Measurements from ENCODE around the gene HCK.
A peak's percentile ranks its signal among the peaks of the same experiment; 100 is the strongest.

Gene HCK

DNA sequence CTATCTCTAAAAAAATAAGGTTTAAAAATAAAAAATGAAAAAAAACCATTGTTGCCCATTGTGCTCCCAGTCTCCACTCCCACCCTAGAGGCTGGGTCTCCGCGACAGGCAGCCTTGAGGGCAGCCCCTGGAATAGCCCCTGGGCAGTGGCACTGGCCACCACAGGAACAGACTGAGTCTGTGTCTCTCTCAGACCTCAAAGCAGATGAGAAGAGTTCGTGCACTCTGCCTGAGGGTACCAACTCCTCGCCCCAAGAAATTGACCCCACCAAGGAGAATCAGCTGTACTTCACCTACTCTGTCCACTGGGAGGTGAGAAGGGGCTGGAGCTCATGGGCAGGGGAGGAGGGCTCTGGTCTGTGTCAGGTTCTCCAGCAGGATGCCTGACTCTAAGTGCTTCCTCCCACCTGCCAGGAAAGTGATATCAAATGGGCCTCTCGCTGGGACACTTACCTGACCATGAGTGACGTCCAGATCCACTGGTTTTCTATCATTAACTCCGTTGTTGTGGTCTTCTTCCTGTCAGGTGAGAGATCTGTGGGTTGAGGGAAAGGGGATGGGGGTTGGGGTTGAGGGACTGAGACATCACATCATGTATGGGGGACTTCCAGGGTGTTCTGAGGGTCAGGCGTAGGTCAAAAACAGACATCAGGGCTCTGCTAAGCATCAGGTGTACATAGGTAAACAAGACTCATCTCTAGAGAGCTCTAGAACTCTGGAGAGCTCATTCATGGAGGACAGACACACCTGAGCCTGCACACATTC, 93.0 kb downstream of the HCK start:
- H3K4me1 ChIP-seq (ENCODE audit: control insufficient read depth, insufficient read depth, low read length) = no peaks in the 10 kb centered on the region
- no peak overlapping the region for H3K4me3 ChIP-seq (ENCODE audit: low read depth, low read length)
- POLR2A ChIA-PET = no interaction called here
- H3K27ac ChIP-seq (ENCODE audit: extremely low read depth, low read depth, low read length) = no peak overlapping the region
- peaks cover 32 to 88% of the 10 kb centered on the region in 2 experiments; a peak in 2 of 3 replicates for H3K36me3 ChIP-seq (ENCODE audit: control insufficient read depth in 2 of 2, insufficient read depth in 1 of 2, low read length in 2 of 2)
- CTCF ChIA-PET = interaction anchor here (0.6 kb wide), 1 partner anchor 335 kb away, joined by 3 read pairs; no protein-coding TSS in a partner anchor
- TF ChIP-seq WT1 (tag by site-specific recombination; IDR thresholded peaks at IDR 0.05) = no peak
- no peak for TF ChIP-seq HIC1 (tag by site-specific recombination; IDR thresholded peaks at IDR 0.05)
- H3K9me3 ChIP-seq (ENCODE audit: control insufficient read depth, insufficient read depth, low read depth, low read length) = no peaks in the 10 kb centered on the region

GRCh38 chr20:32149566-32150170, 97.6 kb downstream of the HCK start:
- ChIA-PET CTCF (no interaction called here), POLR2A (no interaction called here)
- H3K9me3 ChIP-seq (ENCODE audit: control insufficient read depth, insufficient read depth, low read depth, low read length) = no peaks in the 10 kb centered on the region
- TF ChIP-seq ZNF843 (tag by site-specific recombination; IDR thresholded peaks at IDR 0.05) (no peak), ZNF174 (tag by site-specific recombination; IDR thresholded peaks at IDR 0.05) (no peak)
- H3K36me3 ChIP-seq (ENCODE audit: control insufficient read depth in 2 of 2, insufficient read depth in 1 of 2, low read length in 2 of 2) = peaks cover 29 to 84% of the 10 kb centered on the region in 2 experiments; a peak in 2 of 3 replicates
- no peaks in the 10 kb centered on the region for H3K4me1 ChIP-seq (ENCODE audit: control insufficient read depth, insufficient read depth, low read length)
- H3K27ac ChIP-seq (ENCODE audit: extremely low read depth, low read depth, low read length) = no peak overlapping the region
- no peak overlapping the region for H3K4me3 ChIP-seq (ENCODE audit: low read depth, low read length)

GRCh38 chr20:32150291-32150848, 98.3 kb downstream of the HCK start:
- H3K27ac ChIP-seq (ENCODE audit: extremely low read depth, low read depth, low read length) = no peak overlapping the region
- no peaks in the 10 kb centered on the region for H3K9me3 ChIP-seq (ENCODE audit: control insufficient read depth, insufficient read depth, low read depth, low read length)
- no peak overlapping the region for H3K4me3 ChIP-seq (ENCODE audit: low read depth, low read length)
- peak; percentile 28; the same call in 1 of the 2 replicates for TF ChIP-seq ZFHX2 (tag by site-specific recombination; conservative IDR thresholded peaks at IDR 0.05)
- TF ChIP-seq ZNF211 (tag by site-specific recombination; IDR thresholded peaks at IDR 0.05; ENCODE audit: low read depth) = no peak
- POLR2A ChIA-PET = no interaction called here
- H3K36me3 ChIP-seq (ENCODE audit: control insufficient read depth in 2 of 2, insufficient read depth in 1 of 2, low read length in 2 of 2) = peaks cover 23 to 84% of the 10 kb centered on the region in 2 experiments; a peak in 2 of 3 replicates
- no peaks in the 10 kb centered on the region for H3K4me1 ChIP-seq (ENCODE audit: control insufficient read depth, insufficient read depth, low read length)
- CTCF ChIA-PET = no interaction called here

Measured in HEK293 (cell line).